ENCODE measurements around the gene SNRPN.
"Not testable (repeated sequence)": the region's sequence is repeated elsewhere in the genome, so short reads cannot be mapped to it uniquely, and the experiment has no call there.

The SNRPN gene

GRCh38 chr15:24933716-24934115, 21.1 kb upstream of the SNRPN start:
- H2AFZ ChIP-seq (ENCODE audit: low read length) = no peak overlapping the region
- no peaks in the 10 kb centered on the region for H3K79me2 ChIP-seq (ENCODE audit: insufficient read depth, low read length)
- H3K9ac ChIP-seq (ENCODE audit: low read length) = no peak overlapping the region
- H3K4me3 ChIP-seq (ENCODE audit: low read depth, low read length, poor library complexity, severe bottlenecking) = no peak overlapping the region
- no peaks in the 10 kb centered on the region for H3K4me1 ChIP-seq (ENCODE audit: insufficient read depth, low read length, severe bottlenecking)
- TF ChIP-seq EZH2 (IDR thresholded peaks at IDR 0.05; ENCODE audit: borderline replicate concordance, low read length) = no peak
- TF ChIP-seq CTCF (IDR thresholded peaks at IDR 0.05; ENCODE audit: low read length) = no peak
- H3K9me3 ChIP-seq (ENCODE audit: low read length) = no peaks in the 10 kb centered on the region
- H3K27ac ChIP-seq (ENCODE audit: low read depth, low read length, poor library complexity, severe bottlenecking) = no peak overlapping the region
- H3K36me3 ChIP-seq (ENCODE audit: insufficient read depth, low read length) = no peaks in the 10 kb centered on the region
- H4K20me1 ChIP-seq (ENCODE audit: insufficient read depth, low read length) = no peaks in the 10 kb centered on the region
- no peaks in the 10 kb centered on the region for H3K9me2 ChIP-seq (ENCODE audit: low read depth, low read length)
- H3K27me3 ChIP-seq (ENCODE audit: insufficient read depth, low read length) = no peaks in the 10 kb centered on the region
- H3K4me2 ChIP-seq (ENCODE audit: low read length) = no peak overlapping the region
- no peaks in the 10 kb centered on the region for H3F3A ChIP-seq (ENCODE audit: insufficient read depth, low read length)

GRCh38 chr15:24938224-24938623, 16.6 kb upstream of the SNRPN start:
- not testable (repeated sequence) for H3K4me3 ChIP-seq (ENCODE audit: low read depth, low read length, poor library complexity, severe bottlenecking); H3K27ac ChIP-seq (ENCODE audit: low read depth, low read length, poor library complexity, severe bottlenecking); H3K9me3 ChIP-seq (ENCODE audit: low read length); H3F3A ChIP-seq (ENCODE audit: insufficient read depth, low read length); H3K9me2 ChIP-seq (ENCODE audit: low read depth, low read length); H4K20me1 ChIP-seq (ENCODE audit: insufficient read depth, low read length); H2AFZ ChIP-seq (ENCODE audit: low read length); H3K4me1 ChIP-seq (ENCODE audit: insufficient read depth, low read length, severe bottlenecking); H3K79me2 ChIP-seq (ENCODE audit: insufficient read depth, low read length); H3K36me3 ChIP-seq (ENCODE audit: insufficient read depth, low read length); H3K27me3 ChIP-seq (ENCODE audit: insufficient read depth, low read length); H3K4me2 ChIP-seq (ENCODE audit: low read length); H3K9ac ChIP-seq (ENCODE audit: low read length)

- no peak overlapping the region for H2AFZ ChIP-seq (ENCODE audit: low read length)
- no peaks in the 10 kb centered on the region for H3K79me2 ChIP-seq (ENCODE audit: insufficient read depth, low read length)
- H3K9me3 ChIP-seq (ENCODE audit: low read length) = no peaks in the 10 kb centered on the region
- no peak overlapping the region for H3K27ac ChIP-seq (ENCODE audit: low read depth, low read length, poor library complexity, severe bottlenecking)
- H3K9ac ChIP-seq (ENCODE audit: low read length) = no peak overlapping the region
- H3F3A ChIP-seq (ENCODE audit: insufficient read depth, low read length) = no peaks in the 10 kb centered on the region
- TF ChIP-seq CTCF (IDR thresholded peaks at IDR 0.05; ENCODE audit: low read length) (no peak), EZH2 (IDR thresholded peaks at IDR 0.05; ENCODE audit: borderline replicate concordance, low read length) (no peak)
- no peaks in the 10 kb centered on the region for H3K36me3 ChIP-seq (ENCODE audit: insufficient read depth, low read length)
- H3K9me2 ChIP-seq (ENCODE audit: low read depth, low read length) = no peaks in the 10 kb centered on the region
- no peak overlapping the region for H3K4me2 ChIP-seq (ENCODE audit: low read length)
- no peaks in the 10 kb centered on the region for H4K20me1 ChIP-seq (ENCODE audit: insufficient read depth, low read length)
- H3K4me1 ChIP-seq (ENCODE audit: insufficient read depth, low read length, severe bottlenecking) = no peaks in the 10 kb centered on the region
- H3K4me3 ChIP-seq (ENCODE audit: low read depth, low read length, poor library complexity, severe bottlenecking) = no peak overlapping the region
- H3K27me3 ChIP-seq (ENCODE audit: insufficient read depth, low read length) = no peaks in the 10 kb centered on the region
Measured at GRCh38 chr15:24940236-24940635, 14.6 kb upstream of the SNRPN start.

- H2AFZ ChIP-seq (ENCODE audit: low read length) = no peak overlapping the region
- no peak overlapping the region for H3K4me2 ChIP-seq (ENCODE audit: low read length)
- H4K20me1 ChIP-seq (ENCODE audit: insufficient read depth, low read length) = no peaks in the 10 kb centered on the region
- no peaks in the 10 kb centered on the region for H3K9me3 ChIP-seq (ENCODE audit: low read length)
- no peaks in the 10 kb centered on the region for H3K9me2 ChIP-seq (ENCODE audit: low read depth, low read length)
- H3K4me3 ChIP-seq (ENCODE audit: low read depth, low read length, poor library complexity, severe bottlenecking) = no peak overlapping the region
- H3K27ac ChIP-seq (ENCODE audit: low read depth, low read length, poor library complexity, severe bottlenecking) = no peak overlapping the region
- H3K36me3 ChIP-seq (ENCODE audit: insufficient read depth, low read length) = no peaks in the 10 kb centered on the region
- no peak overlapping the region for H3K9ac ChIP-seq (ENCODE audit: low read length)
- no peaks in the 10 kb centered on the region for H3K79me2 ChIP-seq (ENCODE audit: insufficient read depth, low read length)
- no peaks in the 10 kb centered on the region for H3K27me3 ChIP-seq (ENCODE audit: insufficient read depth, low read length)
- no peaks in the 10 kb centered on the region for H3F3A ChIP-seq (ENCODE audit: insufficient read depth, low read length)
- TF ChIP-seq CTCF (IDR thresholded peaks at IDR 0.05; ENCODE audit: low read length) = no peak
- no peak for TF ChIP-seq EZH2 (IDR thresholded peaks at IDR 0.05; ENCODE audit: borderline replicate concordance, low read length)
- H3K4me1 ChIP-seq (ENCODE audit: insufficient read depth, low read length, severe bottlenecking) = no peaks in the 10 kb centered on the region
Measured at GRCh38 chr15:24943361-24943760, 11.4 kb upstream of the SNRPN start.
